Progenitor cell of endocrine pancreas (in vitro differentiated cells): ENCODE measurements around the gene CDYL. TPM values are rescaled to one million over a fixed set of nuclear protein-coding genes. Genes with fewer than 3 reads are reported as not detected.

ENCODE experiments used
- DNase-seq: peaks from one replicate; pipeline ENCODE4 v3.0.0; 2021; ENCODE audit warnings: low spot score; ENCODE audit not compliant: unreplicated experiment
- H3K27ac Mint-ChIP-seq: 2 replicates; pipeline ENCODE4 v1.8.0; 2021; ENCODE audit warnings: mild to moderate bottlenecking, moderate library complexity, mixed read lengths
- H3K27me3 Mint-ChIP-seq: 2 replicates; pipeline ENCODE4 v1.8.0; 2021; ENCODE audit warnings: mixed read lengths
- H3K36me3 Mint-ChIP-seq: 2 replicates; pipeline ENCODE4 v1.8.0; 2022; ENCODE audit warnings: mixed read lengths; ENCODE audit not compliant: insufficient read depth
- H3K4me1 Mint-ChIP-seq: 2 replicates; pipeline ENCODE4 v1.8.0; 2021; ENCODE audit warnings: low read depth, mixed read lengths
- H3K4me3 Mint-ChIP-seq: 2 replicates; pipeline ENCODE4 v1.8.0; 2021; ENCODE audit warnings: low read depth, mild to moderate bottlenecking, moderate library complexity, mixed read lengths
- H3K9me3 Mint-ChIP-seq: 2 replicates; pipeline ENCODE4 v1.8.0; 2021; ENCODE audit warnings: low read depth, mixed read lengths
- CTCF ChIP-seq: fragments of 200-600 bp; sonication (generic); IDR thresholded peaks from one replicate; pipeline ENCODE4 v1.5.0; 2021; ENCODE audit warnings: antibody characterized with exemption, mild to moderate bottlenecking; ENCODE audit not compliant: unreplicated experiment
- total RNA-seq: library from RNA; stranded (reverse); gene quantifications from 2 replicates; pipeline ENCODE4 v1.2.1, GENCODE V29; 2021

Gene CDYL
- total RNA-seq, 1 donor from 2014 or later = 78.3 TPM

- H3K27me3 Mint-ChIP-seq = no peaks in the 10 kb centered on the region
Measured at GRCh38 chr6:4803343-4803744, 27.1 kb downstream of the CDYL start.

GRCh38 chr6:4804095-4804494 lies 27.9 kb downstream of the CDYL start:
- Mint-ChIP-seq H3K9me3 (peaks cover 15% of the 10 kb centered on the region), H3K27me3 (no peaks in the 10 kb centered on the region), H3K27ac (no peak overlapping the region), H3K36me3 (peaks cover 8% of the 10 kb centered on the region), H3K4me1 (peaks cover 21% of the 10 kb centered on the region), H3K4me3 (no peak overlapping the region)
- no peak for TF ChIP-seq CTCF
- no peak for DNase-seq

More at GRCh38 chr6:4803343-4803744, 27.1 kb downstream of the CDYL start:
- Mint-ChIP-seq H3K9me3 (peaks cover 8% of the 10 kb centered on the region), H3K4me1 (peaks cover 22% of the 10 kb centered on the region), H3K27ac (no peak overlapping the region), H3K4me3 (no peak overlapping the region), H3K36me3 (peaks cover 7% of the 10 kb centered on the region)
- no peak for TF ChIP-seq CTCF
- no peak for DNase-seq

- H3K4me3 Mint-ChIP-seq = no peak overlapping the region
- peak; percentile 17 for DNase-seq
- no peaks in the 10 kb centered on the region for H3K27me3 Mint-ChIP-seq
- H3K27ac Mint-ChIP-seq = no peak overlapping the region
- peaks cover 14% of the 10 kb centered on the region for H3K36me3 Mint-ChIP-seq
- TF ChIP-seq CTCF = peak; percentile 58
- H3K4me1 Mint-ChIP-seq = peaks cover 21% of the 10 kb centered on the region
- peaks cover 18% of the 10 kb centered on the region for H3K9me3 Mint-ChIP-seq
Measured at GRCh38 chr6:4805553-4806336, 29.5 kb downstream of the CDYL start.

- Mint-ChIP-seq H3K27me3 (no peaks in the 10 kb centered on the region), H3K4me1 (peaks cover 21% of the 10 kb centered on the region), H3K9me3 (peaks cover 17% of the 10 kb centered on the region), H3K27ac (peak overlapping the region; percentile 55), H3K36me3 (peaks cover 14% of the 10 kb centered on the region), H3K4me3 (no peak overlapping the region)
- DNase-seq = no peak
- TF ChIP-seq CTCF = no peak
Measured at GRCh38 chr6:4806337-4806725, 30.1 kb downstream of the CDYL start.

- no peak for TF ChIP-seq CTCF
- no peak overlapping the region for H3K4me3 Mint-ChIP-seq
- peaks cover 14% of the 10 kb centered on the region for H3K36me3 Mint-ChIP-seq
- H3K9me3 Mint-ChIP-seq = peaks cover 17% of the 10 kb centered on the region
- DNase-seq = no peak
- peaks cover 21% of the 10 kb centered on the region for H3K4me1 Mint-ChIP-seq
- H3K27me3 Mint-ChIP-seq = no peaks in the 10 kb centered on the region
- H3K27ac Mint-ChIP-seq = peak overlapping the region; percentile 55
Measured at GRCh38 chr6:4806791-4807190, 30.6 kb downstream of the CDYL start.
